ENCODE data around the gene EML4. TPM values are rescaled to one million over a fixed set of nuclear protein-coding genes. Genes with fewer than 3 reads are reported as not detected.

EML4 gene
- total RNA-seq, 1 experiment from 2014 or later: 68.2 TPM

GRCh38 chr2:42351864-42352263 lies 182.7 kb downstream of the EML4 start:
- no peak overlapping the region for H3K27ac Mint-ChIP-seq (ENCODE audit: unreplicated experiment)
- intact Hi-C loops (cut with micrococcal nuclease; ENCODE audit: unreplicated experiment): no loop called here
- no peak for TF ChIP-seq CTCF (IDR thresholded peaks at IDR 0.05; ENCODE audit: unreplicated experiment)
- DNase-seq: no peak
- no peak overlapping the region for H3K4me3 Mint-ChIP-seq (ENCODE audit: low read depth, unreplicated experiment)
- no peaks in the 10 kb centered on the region for H3K9me3 Mint-ChIP-seq (ENCODE audit: low read depth, unreplicated experiment)
- no peaks in the 10 kb centered on the region for H3K27me3 Mint-ChIP-seq (ENCODE audit: unreplicated experiment)
- CTCF ChIA-PET: no interaction called here
- BruUV-seq (replicated peaks): no TSS peak
- H3K4me1 Mint-ChIP-seq (ENCODE audit: low read depth, unreplicated experiment): peaks cover 7% of the 10 kb centered on the region
- H3K36me3 Mint-ChIP-seq (ENCODE audit: insufficient read depth, unreplicated experiment): peaks cover 21% of the 10 kb centered on the region

DNA sequence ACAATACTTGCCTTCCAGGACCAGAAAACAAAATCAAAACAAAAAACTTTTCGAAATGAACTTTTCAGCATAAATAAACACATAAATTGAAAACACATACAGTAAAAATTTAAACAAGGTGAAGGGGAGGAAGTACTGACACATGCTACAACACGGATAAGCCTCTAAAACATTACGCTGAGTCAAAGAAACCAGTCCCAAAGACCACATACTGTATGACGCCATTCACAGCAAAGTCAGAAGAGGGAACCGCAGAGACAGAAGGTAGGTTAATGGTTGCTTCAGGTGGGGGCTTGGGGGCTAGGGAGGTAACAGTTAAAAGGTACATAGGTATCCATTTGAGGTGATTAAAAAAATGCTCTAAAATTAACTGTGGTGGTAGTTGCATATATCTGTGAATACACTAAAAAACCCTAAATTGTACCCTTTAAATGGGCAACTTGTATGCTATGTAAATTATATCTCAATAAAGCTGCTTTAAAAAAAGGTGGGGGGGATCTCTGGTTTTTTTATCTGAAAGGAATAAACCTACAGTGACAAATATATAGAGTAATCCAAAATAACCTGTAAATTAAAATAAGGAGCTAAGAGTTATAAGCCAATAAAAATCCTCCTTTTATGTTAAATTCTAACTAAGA lies 184.8 kb downstream of the EML4 start:
- no TSS peak for BruUV-seq (replicated peaks)
- CTCF ChIA-PET: no interaction called here
- H3K27me3 Mint-ChIP-seq (ENCODE audit: unreplicated experiment): no peaks in the 10 kb centered on the region
- no peak overlapping the region for H3K27ac Mint-ChIP-seq (ENCODE audit: unreplicated experiment)
- peaks cover 23% of the 10 kb centered on the region for H3K4me1 Mint-ChIP-seq (ENCODE audit: low read depth, unreplicated experiment)
- peaks cover 29% of the 10 kb centered on the region for H3K36me3 Mint-ChIP-seq (ENCODE audit: insufficient read depth, unreplicated experiment)
- no peak for TF ChIP-seq CTCF (IDR thresholded peaks at IDR 0.05; ENCODE audit: unreplicated experiment)
- H3K9me3 Mint-ChIP-seq (ENCODE audit: low read depth, unreplicated experiment): no peaks in the 10 kb centered on the region
- intact Hi-C loops (cut with micrococcal nuclease; ENCODE audit: unreplicated experiment): no loop called here
- no peak for DNase-seq
- no peak overlapping the region for H3K4me3 Mint-ChIP-seq (ENCODE audit: low read depth, unreplicated experiment)

GRCh38 chr2:42359304-42359964 lies 190.3 kb downstream of the EML4 start:
- Mint-ChIP-seq H3K27ac (ENCODE audit: unreplicated experiment) (peak overlapping the region; percentile 71), H3K36me3 (ENCODE audit: insufficient read depth, unreplicated experiment) (peaks cover 41% of the 10 kb centered on the region), H3K4me3 (ENCODE audit: low read depth, unreplicated experiment) (peak overlapping the region; percentile 83), H3K27me3 (ENCODE audit: unreplicated experiment) (no peaks in the 10 kb centered on the region), H3K9me3 (ENCODE audit: low read depth, unreplicated experiment) (no peaks in the 10 kb centered on the region), H3K4me1 (ENCODE audit: low read depth, unreplicated experiment) (peaks cover 30% of the 10 kb centered on the region)
- BruUV-seq (replicated peaks): no TSS peak
- intact Hi-C loops (cut with micrococcal nuclease; ENCODE audit: unreplicated experiment): no loop called here
- TF ChIP-seq CTCF (IDR thresholded peaks at IDR 0.05; ENCODE audit: unreplicated experiment): no peak
- no peak for DNase-seq
- CTCF ChIA-PET: interaction anchor here (0.6 to 1.0 kb wide), 2 partner anchors 13 to 17 kb away, joined by 3 read pairs; no protein-coding TSS in a partner anchor

GRCh38 chr2:42359965-42360483 lies 190.9 kb downstream of the EML4 start:
- no peak for DNase-seq
- peaks cover 30% of the 10 kb centered on the region for H3K4me1 Mint-ChIP-seq (ENCODE audit: low read depth, unreplicated experiment)
- intact Hi-C loops (cut with micrococcal nuclease; ENCODE audit: unreplicated experiment): loop anchor here (10.0 kb wide), 2 partner anchors 135 to 305 kb away; partner anchors contain the start of gene KCNG3
- no peaks in the 10 kb centered on the region for H3K9me3 Mint-ChIP-seq (ENCODE audit: low read depth, unreplicated experiment)
- CTCF ChIA-PET: no interaction called here
- TF ChIP-seq CTCF (IDR thresholded peaks at IDR 0.05; ENCODE audit: unreplicated experiment): no peak
- H3K4me3 Mint-ChIP-seq (ENCODE audit: low read depth, unreplicated experiment): peak overlapping the region; percentile 83
- H3K27ac Mint-ChIP-seq (ENCODE audit: unreplicated experiment): peak overlapping the region; percentile 71
- TSS peak; percentile 60 for BruUV-seq (replicated peaks)
- no peaks in the 10 kb centered on the region for H3K27me3 Mint-ChIP-seq (ENCODE audit: unreplicated experiment)
- peaks cover 41% of the 10 kb centered on the region for H3K36me3 Mint-ChIP-seq (ENCODE audit: insufficient read depth, unreplicated experiment)

Data from Calu3 (cell line).